Esophagus muscularis mucosa (tissue), 4 donors: ENCODE data around the gene SERPINE1. TPM values are rescaled to one million over a fixed set of nuclear protein-coding genes. Genes with fewer than 3 reads are reported as not detected.
A peak's percentile ranks its signal among the peaks of the same experiment; 100 is the strongest.

Experiments
- DNase-seq: peaks from one replicate; pipeline ENCODE4 v3.0.0-alpha.2; 2017; ENCODE audit errors: extremely low spot score
- H3K27ac ChIP-seq, 4 donors: fragments of 200-600 bp; sonication (generic); replicated peaks in 1 of 4; 1 replicate in 3 of 4; 2 replicates in 1 of 4; pipeline ENCODE4 v1.5.1; 2016 to 2019; ENCODE audit warnings: mild to moderate bottlenecking in 1 of 4
- H3K27me3 ChIP-seq, 4 donors: fragments of 200-600 bp; sonication (generic); one replicate each; pipeline versions ENCODE4 v1.5.1 to v1.6.0; 2016 to 2019
- H3K36me3 ChIP-seq, 4 donors: fragments of 200-600 bp; sonication (generic); one replicate each; pipeline ENCODE4 v1.5.1; 2016 to 2019
- H3K4me1 ChIP-seq, 4 donors: fragments of 200-600 bp; sonication (generic); one replicate each; pipeline ENCODE4 v1.5.1; 2016 to 2019
- H3K4me3 ChIP-seq, 4 donors: fragments of 200-600 bp; sonication (generic); 1 replicate in 2 of 4; 2 replicates in 2 of 4; pipeline ENCODE4 v1.5.1; 2016 to 2019; ENCODE audit warnings: mild to moderate bottlenecking in 4 of 4, moderate library complexity in 1 of 4
- H3K9me3 ChIP-seq, 4 donors: fragments of 200-600 bp; sonication (generic); 1 replicate in 3 of 4; 2 replicates in 1 of 4; pipeline ENCODE4 v1.5.1; 2016 to 2019
- EP300 ChIP-seq: sonication (generic); formaldehyde crosslinking; IDR thresholded peaks from one replicate; pipeline ENCODE4 v1.6.1; 2017; ENCODE audit warnings: antibody characterized with exemption
- POLR2A ChIP-seq: fragments of 450-650 bp; IDR thresholded peaks from one replicate; pipeline ENCODE4 v1.6.1; 2017; ENCODE audit warnings: antibody characterized with exemption, moderate library complexity, mild to moderate bottlenecking, low read depth
- POLR2AphosphoS5 ChIP-seq, 2 donors: sonication (generic); formaldehyde crosslinking; IDR thresholded peaks; one replicate each; pipeline ENCODE4 v1.6.1; 2017; ENCODE audit warnings: antibody characterized with exemption in 2 of 2
- WGBS: methylation state at CpG from one replicate; pipeline ENCODE4 v1.1.5; 2018; 5-methylcytosine and 5-hydroxymethylcytosine counted together
- intact Hi-C: fragments of 100-400 bp; cut with DNase I; formaldehyde crosslinking; loops from one replicate; pipeline ENCODE4 v1.15.1; 2023
- total RNA-seq, 4 donors: library from RNA; depleted of rRNA; stranded (reverse); fragments of >200 nt; gene quantifications; one replicate each; pipeline versions ENCODE4 v1.1.0 to v1.2.1, GENCODE V29; 2016
- TF ChIP-seq, protein P1 (sequence below), 3 experiments: fragments of 200-600 bp in 2 of 3; fragments of 450-650 bp in 1 of 3; sonication (generic) in 2 of 3; IDR thresholded peaks; one replicate each; pipeline ENCODE4 v1.5.1; 2017 to 2019; ENCODE audit warnings: antibody characterized with exemption in 3 of 3, mild to moderate bottlenecking in 2 of 3, moderate library complexity in 1 of 3

SERPINE1 gene
- total RNA-seq, 4 donors from 2014 or later, result 9.4 to 54.2 (median 18.2) TPM

DNA sequence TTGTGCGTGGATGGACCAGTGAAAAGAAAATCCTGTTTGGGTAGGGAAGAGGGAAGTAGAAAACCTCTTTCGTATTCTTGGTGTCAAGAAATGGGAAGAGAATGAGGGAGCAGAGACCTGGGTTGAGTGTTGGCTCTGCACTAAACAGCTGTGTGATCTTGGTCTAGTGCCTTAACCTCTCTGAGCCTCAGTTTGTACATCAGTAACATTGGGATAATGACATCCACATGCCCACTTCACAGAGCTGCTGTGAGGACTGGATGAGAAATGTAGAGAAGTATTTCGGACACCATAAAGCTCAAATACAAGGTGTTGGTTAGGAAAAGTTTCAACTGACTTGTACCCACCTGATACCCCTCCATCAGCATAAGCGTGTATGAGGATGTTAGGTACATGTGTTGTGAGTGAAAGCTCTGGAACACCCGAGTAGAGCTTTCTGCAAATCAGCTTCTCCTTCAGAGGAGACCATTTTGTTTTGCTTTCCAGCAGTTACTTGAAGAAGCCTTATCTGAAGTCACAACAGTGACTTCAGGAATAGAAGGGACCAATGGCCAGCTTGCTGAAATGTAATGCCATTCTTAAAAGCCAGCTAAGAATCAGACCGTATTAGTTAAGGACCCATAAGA lies 30.5 kb upstream of the SERPINE1 start:
- H3K27ac ChIP-seq, result no peak overlapping the region
- no peaks in the 10 kb centered on the region for H3K27me3 ChIP-seq
- H3K4me1 ChIP-seq, result peaks cover 25 to 43% (median 33%) of the 10 kb centered on the region in 4 donors
- intact Hi-C loops, result no loop called here
- WGBS, result 79% methylated on average over 6 of the region's 6 CpGs
- H3K9me3 ChIP-seq, result no peaks in the 10 kb centered on the region
- H3K36me3 ChIP-seq, result peaks cover 0 to 5% (median 3%) of the 10 kb centered on the region in 4 donors
- no peak for DNase-seq
- TF ChIP-seq EP300 (no peak), POLR2A (no peak), POLR2AphosphoS5 (IDR thresholded peaks at IDR 0.05) (no peak)
- TF ChIP-seq, protein P1, sequence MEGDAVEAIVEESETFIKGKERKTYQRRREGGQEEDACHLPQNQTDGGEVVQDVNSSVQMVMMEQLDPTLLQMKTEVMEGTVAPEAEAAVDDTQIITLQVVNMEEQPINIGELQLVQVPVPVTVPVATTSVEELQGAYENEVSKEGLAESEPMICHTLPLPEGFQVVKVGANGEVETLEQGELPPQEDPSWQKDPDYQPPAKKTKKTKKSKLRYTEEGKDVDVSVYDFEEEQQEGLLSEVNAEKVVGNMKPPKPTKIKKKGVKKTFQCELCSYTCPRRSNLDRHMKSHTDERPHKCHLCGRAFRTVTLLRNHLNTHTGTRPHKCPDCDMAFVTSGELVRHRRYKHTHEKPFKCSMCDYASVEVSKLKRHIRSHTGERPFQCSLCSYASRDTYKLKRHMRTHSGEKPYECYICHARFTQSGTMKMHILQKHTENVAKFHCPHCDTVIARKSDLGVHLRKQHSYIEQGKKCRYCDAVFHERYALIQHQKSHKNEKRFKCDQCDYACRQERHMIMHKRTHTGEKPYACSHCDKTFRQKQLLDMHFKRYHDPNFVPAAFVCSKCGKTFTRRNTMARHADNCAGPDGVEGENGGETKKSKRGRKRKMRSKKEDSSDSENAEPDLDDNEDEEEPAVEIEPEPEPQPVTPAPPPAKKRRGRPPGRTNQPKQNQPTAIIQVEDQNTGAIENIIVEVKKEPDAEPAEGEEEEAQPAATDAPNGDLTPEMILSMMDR (IDR thresholded peaks at IDR 0.05), result no peak
- H3K4me3 ChIP-seq, result no peak overlapping the region

DNA sequence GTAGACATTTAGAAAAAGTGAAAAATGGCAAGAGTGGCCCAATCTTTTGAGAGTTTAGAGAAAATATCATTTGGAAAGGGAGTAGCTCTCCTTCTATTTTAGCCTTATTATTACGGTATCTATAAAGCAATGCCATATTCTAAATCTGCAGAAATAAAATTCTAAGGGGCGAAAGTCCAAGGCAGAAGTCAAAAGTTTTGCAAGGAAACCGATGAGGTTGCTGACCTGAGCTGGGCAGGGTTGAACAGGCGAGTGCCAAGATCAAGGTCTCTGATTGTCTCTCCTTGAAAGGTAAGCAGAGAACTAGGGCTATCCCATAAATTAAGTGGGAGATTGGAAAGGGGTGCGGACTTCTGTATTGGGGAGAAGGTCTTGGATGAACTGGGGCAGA lies 30.0 kb upstream of the SERPINE1 start:
- H3K4me1 ChIP-seq, result peaks cover 25 to 43% (median 33%) of the 10 kb centered on the region in 4 donors
- peaks cover 0 to 5% (median 2%) of the 10 kb centered on the region in 4 donors for H3K36me3 ChIP-seq
- TF ChIP-seq, protein P1 (IDR thresholded peaks at IDR 0.05), result no peak
- TF ChIP-seq POLR2A, result no peak
- no peak for TF ChIP-seq POLR2AphosphoS5 (IDR thresholded peaks at IDR 0.05)
- TF ChIP-seq EP300, result no peak
- H3K27me3 ChIP-seq, result no peaks in the 10 kb centered on the region
- H3K4me3 ChIP-seq, result no peak overlapping the region
- intact Hi-C loops, result no loop called here
- no peaks in the 10 kb centered on the region for H3K9me3 ChIP-seq
- no peak for DNase-seq
- H3K27ac ChIP-seq, result no peak overlapping the region
- WGBS, result 89% methylated on average over 5 of the region's 5 CpGs

GRCh38 chr7:101097561-101097960 lies 29.3 kb upstream of the SERPINE1 start:
- no peak for DNase-seq
- no peak overlapping the region for H3K27ac ChIP-seq
- intact Hi-C loops, result no loop called here
- 79% methylated on average over 4 of the region's 4 CpGs for WGBS
- no peak for TF ChIP-seq EP300
- TF ChIP-seq, protein P1 (IDR thresholded peaks at IDR 0.05), result no peak
- no peak for TF ChIP-seq POLR2A
- TF ChIP-seq POLR2AphosphoS5 (IDR thresholded peaks at IDR 0.05), result no peak
- peaks cover 25 to 43% (median 33%) of the 10 kb centered on the region in 4 donors for H3K4me1 ChIP-seq
- H3K4me3 ChIP-seq, result no peak overlapping the region
- H3K27me3 ChIP-seq, result no peaks in the 10 kb centered on the region
- H3K9me3 ChIP-seq, result no peaks in the 10 kb centered on the region
- peaks cover 0 to under 1% (median 0%) of the 10 kb centered on the region in 4 donors for H3K36me3 ChIP-seq

GRCh38 chr7:101099969-101100781 lies 26.7 kb upstream of the SERPINE1 start:
- intact Hi-C loops, result no loop called here
- 24% methylated on average over 26 of the region's 26 CpGs for WGBS
- no peaks in the 10 kb centered on the region for H3K36me3 ChIP-seq
- H3K4me3 ChIP-seq, result peak overlapping the region in 1 of 4 donors; percentile 21
- DNase-seq, result peak; percentile 99
- H3K9me3 ChIP-seq, result no peaks in the 10 kb centered on the region
- H3K4me1 ChIP-seq, result peaks cover 23 to 36% (median 30%) of the 10 kb centered on the region in 4 donors
- TF ChIP-seq EP300 (no peak), POLR2A (no peak), POLR2AphosphoS5 (IDR thresholded peaks at IDR 0.05) (peak; percentile 88 to 95)
- TF ChIP-seq, protein P1 (IDR thresholded peaks at IDR 0.05), result peak in 1 of 3 experiments; percentile 2
- H3K27me3 ChIP-seq, result no peaks in the 10 kb centered on the region
- peak overlapping the region; percentile 75 to 84 (median 82) for H3K27ac ChIP-seq
